ENCODE measurements around the gene AASDH.

GRCh38 chr4:56400560-56400959 is 13.3 kb upstream of the AASDH start:
- no peak for TF ChIP-seq CTCF (conservative IDR thresholded peaks at IDR 0.05; ENCODE audit: low read depth, low read length)
- TF ChIP-seq EZH2 (IDR thresholded peaks at IDR 0.05; ENCODE audit: borderline replicate concordance, low read depth, low read length, poor library complexity, severe bottlenecking) = no peak
